OCI-LY7 (cell line): Measurements from ENCODE around the gene SLC12A8. TPM values are rescaled to one million over a fixed set of nuclear protein-coding genes. Genes with fewer than 3 reads are reported as not detected.

Experiments used
- BruUV-seq: library from RNA; stranded (reverse); fragments of 400-500 nt; replicated peaks from 2 replicates; lab custom pipeline; 2021; lab: Mats Ljungman, UMichigan
- CTCF ChIA-PET: fragments of 300-600 bp; sonication (Branson Sonifier 250); formaldehyde crosslinking; loops from one replicate; lab custom pipeline; 2022; ENCODE audit warnings: antibody characterized with exemption; ENCODE audit not compliant: unreplicated experiment; lab: Charles Lee
- POLR2A ChIA-PET: fragments of 300-600 bp; sonication (Branson Sonifier 250); formaldehyde crosslinking; loops from one replicate; lab custom pipeline; 2022; ENCODE audit warnings: antibody characterized with exemption; lab: Charles Lee
- DNase-seq: peaks from one replicate; pipeline ENCODE4 v3.0.0-alpha.2; 2015; ENCODE audit warnings: low spot score
- H2AFZ ChIP-seq: fragments of 200-600 bp; sonication (generic), shearing (Covaris generic); 2 replicates; pipeline ENCODE4 v1.6.1; 2014; ENCODE audit warnings: mild to moderate bottlenecking, antibody characterized with exemption, low read length, moderate library complexity
- H3K27ac ChIP-seq: fragments of 200-600 bp; sonication (generic); 2 replicates; pipeline ENCODE4 v1.5.1; 2014; ENCODE audit warnings: mixed run types, low read depth, mild to moderate bottlenecking, moderate library complexity, low read length, inconsistent platforms; ENCODE audit not compliant: poor library complexity, severe bottlenecking
- H3K36me3 ChIP-seq: fragments of 200-600 bp; sonication (generic); 2 replicates; pipeline ENCODE4 v1.6.1; 2014; ENCODE audit warnings: mild to moderate bottlenecking, antibody characterized with exemption, low read length, moderate library complexity, mixed read lengths; ENCODE audit not compliant: insufficient read depth
- H3K4me1 ChIP-seq: fragments of 200-600 bp; sonication (generic); 2 replicates; pipeline ENCODE4 v1.5.1; 2014; ENCODE audit warnings: mild to moderate bottlenecking, low read length; ENCODE audit not compliant: insufficient read depth, poor library complexity, severe bottlenecking
- H3K4me2 ChIP-seq: fragments of 200-600 bp; sonication (generic); 2 replicates; pipeline ENCODE4 v1.6.1; 2014; ENCODE audit warnings: mild to moderate bottlenecking, low read length
- H3K4me3 ChIP-seq: fragments of 200-600 bp; sonication (generic); 2 replicates; pipeline ENCODE4 v1.5.1; 2014; ENCODE audit warnings: mild to moderate bottlenecking, low read depth, low read length; ENCODE audit not compliant: poor library complexity, severe bottlenecking
- H3K79me2 ChIP-seq: fragments of 200-600 bp; sonication (generic); 2 replicates; pipeline ENCODE4 v1.6.1; 2016; ENCODE audit warnings: low read depth, mild to moderate bottlenecking, low read length, moderate library complexity, mixed read lengths; ENCODE audit not compliant: insufficient read depth
- H3K9me2 ChIP-seq: fragments of 200-600 bp; sonication (generic); 2 replicates; pipeline ENCODE4 v1.6.1; 2016; ENCODE audit warnings: mild to moderate bottlenecking, low read length, mixed read lengths; ENCODE audit not compliant: insufficient read depth
- H3K9me3 ChIP-seq: fragments of 200-600 bp; sonication (generic); 2 replicates; pipeline ENCODE4 v1.6.1; 2014; ENCODE audit warnings: mild to moderate bottlenecking, mixed run types, low read length, mixed read lengths
- H4K20me1 ChIP-seq: fragments of 200-600 bp; sonication (generic); 2 replicates; pipeline ENCODE4 v1.6.1; 2014; ENCODE audit warnings: mild to moderate bottlenecking, antibody characterized with exemption, low read length, moderate library complexity, mixed read lengths; ENCODE audit not compliant: insufficient read depth
- EZH2phosphoT487 ChIP-seq: fragments of 200-600 bp; sonication (generic); IDR thresholded peaks from 2 replicates; pipeline ENCODE4 v1.6.1; 2018; ENCODE audit warnings: low read depth, borderline replicate concordance, mild to moderate bottlenecking, mixed run types, antibody characterized with exemption, low read length, moderate library complexity, mixed read lengths
- intact Hi-C: fragments of 100-400 bp; cut with micrococcal nuclease; formaldehyde crosslinking; loops from one replicate; pipeline ENCODE4 v1.10.0; 2022; ENCODE audit not compliant: unreplicated experiment
- total RNA-seq, 2 experiments: library from RNA; depleted of rRNA in 1 of 2; stranded (reverse); fragments of >200 nt in 1 of 2; shearing (Covaris generic) in 1 of 2; gene quantifications; 2 replicates each; pipeline ENCODE4 v1.2.3, GENCODE V29; 2014 to 2022
- TF ChIP-seq, protein P1 (sequence below): fragments of 200-600 bp; sonication (generic); conservative IDR thresholded peaks from 2 replicates; pipeline ENCODE4 v1.5.1; 2014; ENCODE audit warnings: mild to moderate bottlenecking, antibody characterized with exemption, low read length, moderate library complexity, mixed read lengths

Gene SLC12A8
- total RNA-seq, 2 experiments from 2014 or later, result 0.84 to 1.0 TPM

DNA sequence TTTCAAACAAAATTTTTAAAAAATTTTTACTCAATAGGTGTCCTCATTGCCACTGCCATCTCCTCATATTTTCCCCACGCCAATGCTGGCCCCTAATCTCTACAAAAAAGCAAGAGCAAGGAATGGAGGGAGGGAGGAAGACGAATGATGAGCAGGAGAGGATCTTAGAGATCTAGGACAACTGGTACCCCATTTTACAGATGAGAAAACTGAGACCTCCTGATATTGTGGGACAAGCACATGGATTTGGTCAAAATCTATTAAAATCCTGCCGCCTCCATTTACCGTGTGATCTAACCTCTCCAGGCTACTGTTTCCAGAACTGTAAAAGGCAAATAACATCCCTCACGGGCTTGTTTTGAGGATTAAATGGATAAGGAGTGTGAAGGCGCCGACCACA lies 161.3 kb downstream of the SLC12A8 start:
- POLR2A ChIA-PET, result no interaction called here
- no peak overlapping the region for H3K4me3 ChIP-seq

DNA sequence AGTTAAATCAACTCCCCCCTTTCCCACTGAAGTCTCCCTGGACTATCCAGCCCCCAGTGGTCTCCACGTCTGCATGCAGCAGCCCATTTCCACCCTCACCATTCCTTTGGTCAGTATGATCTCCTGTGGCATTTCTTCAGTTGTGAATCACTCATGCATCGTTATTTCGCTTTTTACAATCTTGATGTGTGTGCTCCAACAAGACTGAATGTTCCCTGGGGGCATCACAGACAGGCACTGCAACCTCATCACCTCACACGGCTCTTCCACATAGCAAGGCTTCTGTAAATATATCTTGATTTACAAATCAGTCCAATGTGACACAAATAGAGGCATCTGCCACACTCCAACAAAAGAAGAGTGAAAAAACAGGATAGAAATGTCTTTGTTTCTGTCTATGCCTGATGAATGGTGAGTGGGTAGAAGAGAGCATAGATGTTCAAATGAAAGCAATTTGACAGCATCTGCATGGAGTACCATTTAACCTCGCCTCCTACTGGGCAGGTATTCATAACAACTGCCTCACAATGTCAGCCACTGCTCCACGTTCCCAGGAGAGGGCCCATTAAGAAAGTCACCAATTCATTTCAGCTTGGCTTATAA lies 162.0 kb downstream of the SLC12A8 start:
- BruUV-seq, result no TSS peak
- no peak overlapping the region for H2AFZ ChIP-seq
- H3K9me2 ChIP-seq, result no peaks in the 10 kb centered on the region
- no peak overlapping the region for H3K27ac ChIP-seq
- DNase-seq, result no peak
- peaks cover 17% of the 10 kb centered on the region for H3K4me1 ChIP-seq
- H3K4me3 ChIP-seq, result no peak overlapping the region
- ChIA-PET CTCF (no interaction called here), POLR2A (interaction anchor here (0.6 kb wide), 1 partner anchor 108 kb away, joined by 3 read pairs; no protein-coding TSS in a partner anchor)
- no peaks in the 10 kb centered on the region; the same call in 1 of the 2 replicates for H4K20me1 ChIP-seq
- intact Hi-C loops, result loop anchor here (10.0 kb wide), 1 partner anchor 544 kb away; the partner anchor contains the start of gene OSBPL11
- H3K4me2 ChIP-seq, result no peak overlapping the region
- H3K36me3 ChIP-seq, result no peaks in the 10 kb centered on the region
- H3K9me3 ChIP-seq, result no peaks in the 10 kb centered on the region
- TF ChIP-seq, protein P1, sequence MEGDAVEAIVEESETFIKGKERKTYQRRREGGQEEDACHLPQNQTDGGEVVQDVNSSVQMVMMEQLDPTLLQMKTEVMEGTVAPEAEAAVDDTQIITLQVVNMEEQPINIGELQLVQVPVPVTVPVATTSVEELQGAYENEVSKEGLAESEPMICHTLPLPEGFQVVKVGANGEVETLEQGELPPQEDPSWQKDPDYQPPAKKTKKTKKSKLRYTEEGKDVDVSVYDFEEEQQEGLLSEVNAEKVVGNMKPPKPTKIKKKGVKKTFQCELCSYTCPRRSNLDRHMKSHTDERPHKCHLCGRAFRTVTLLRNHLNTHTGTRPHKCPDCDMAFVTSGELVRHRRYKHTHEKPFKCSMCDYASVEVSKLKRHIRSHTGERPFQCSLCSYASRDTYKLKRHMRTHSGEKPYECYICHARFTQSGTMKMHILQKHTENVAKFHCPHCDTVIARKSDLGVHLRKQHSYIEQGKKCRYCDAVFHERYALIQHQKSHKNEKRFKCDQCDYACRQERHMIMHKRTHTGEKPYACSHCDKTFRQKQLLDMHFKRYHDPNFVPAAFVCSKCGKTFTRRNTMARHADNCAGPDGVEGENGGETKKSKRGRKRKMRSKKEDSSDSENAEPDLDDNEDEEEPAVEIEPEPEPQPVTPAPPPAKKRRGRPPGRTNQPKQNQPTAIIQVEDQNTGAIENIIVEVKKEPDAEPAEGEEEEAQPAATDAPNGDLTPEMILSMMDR, result 0 out of 2 replicates have a peak, but pooled peaks have one; percentile 18
- TF ChIP-seq EZH2phosphoT487, result no peak
- no peaks in the 10 kb centered on the region for H3K79me2 ChIP-seq

More for the DNA sequence above, 161.3 kb downstream of the SLC12A8 start:
- TF ChIP-seq, protein P1, result no peak
- TF ChIP-seq EZH2phosphoT487, result no peak
- no peaks in the 10 kb centered on the region for H3K36me3 ChIP-seq
- no peak for DNase-seq
- no peak overlapping the region for H3K4me2 ChIP-seq
- H3K4me1 ChIP-seq, result peaks cover 18% of the 10 kb centered on the region
- no peak overlapping the region for H3K27ac ChIP-seq
- no peaks in the 10 kb centered on the region for H3K9me2 ChIP-seq
- H3K9me3 ChIP-seq, result no peaks in the 10 kb centered on the region
- H2AFZ ChIP-seq, result no peak overlapping the region
- BruUV-seq, result no TSS peak
- no peaks in the 10 kb centered on the region for H3K79me2 ChIP-seq
- intact Hi-C loops, result loop anchor here (10.0 kb wide), 1 partner anchor 544 kb away; the partner anchor contains the start of gene OSBPL11
- no peaks in the 10 kb centered on the region; the same call in 1 of the 2 replicates for H4K20me1 ChIP-seq
- CTCF ChIA-PET, result no interaction called here

DNA sequence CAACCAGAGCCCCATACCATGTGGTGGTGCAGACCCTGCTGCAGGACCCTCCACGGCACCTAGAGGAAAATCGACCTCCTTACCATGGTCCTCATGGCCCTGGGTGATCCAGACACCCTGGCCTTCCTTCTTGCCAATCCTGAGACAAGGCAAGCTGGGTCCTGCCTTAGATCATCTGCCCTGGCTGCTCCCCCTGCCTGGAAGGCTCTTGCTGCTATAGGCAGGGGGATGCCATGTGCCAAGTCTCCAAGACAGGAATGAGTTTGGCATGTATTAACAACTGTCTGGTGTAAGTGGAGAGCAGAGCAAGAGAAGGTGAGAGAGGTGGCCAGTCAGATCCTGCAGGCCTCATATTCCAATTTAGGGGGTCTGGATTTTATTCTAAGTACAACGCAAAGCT lies 164.3 kb downstream of the SLC12A8 start:
- DNase-seq, result no peak
- no TSS peak for BruUV-seq
- no peaks in the 10 kb centered on the region; the same call in 1 of the 2 replicates for H4K20me1 ChIP-seq
- H3K36me3 ChIP-seq, result no peaks in the 10 kb centered on the region
- CTCF ChIA-PET, result no interaction called here
- POLR2A ChIA-PET, result no interaction called here
- no peak overlapping the region for H2AFZ ChIP-seq
- H3K27ac ChIP-seq, result no peak overlapping the region
- peaks cover 12% of the 10 kb centered on the region for H3K4me1 ChIP-seq
- TF ChIP-seq, protein P1, result no peak
- TF ChIP-seq EZH2phosphoT487, result no peak
- intact Hi-C loops, result no loop called here
- H3K9me3 ChIP-seq, result no peaks in the 10 kb centered on the region
- no peak overlapping the region for H3K4me3 ChIP-seq
- no peaks in the 10 kb centered on the region for H3K9me2 ChIP-seq
- H3K4me2 ChIP-seq, result no peak overlapping the region
- no peaks in the 10 kb centered on the region for H3K79me2 ChIP-seq
